ENCODE data around the gene RPS28.
"Not testable (repeated sequence)": the region's sequence is repeated elsewhere in the genome, so short reads cannot be mapped to it uniquely, and the experiment has no call there.

RPS28 gene

DNA sequence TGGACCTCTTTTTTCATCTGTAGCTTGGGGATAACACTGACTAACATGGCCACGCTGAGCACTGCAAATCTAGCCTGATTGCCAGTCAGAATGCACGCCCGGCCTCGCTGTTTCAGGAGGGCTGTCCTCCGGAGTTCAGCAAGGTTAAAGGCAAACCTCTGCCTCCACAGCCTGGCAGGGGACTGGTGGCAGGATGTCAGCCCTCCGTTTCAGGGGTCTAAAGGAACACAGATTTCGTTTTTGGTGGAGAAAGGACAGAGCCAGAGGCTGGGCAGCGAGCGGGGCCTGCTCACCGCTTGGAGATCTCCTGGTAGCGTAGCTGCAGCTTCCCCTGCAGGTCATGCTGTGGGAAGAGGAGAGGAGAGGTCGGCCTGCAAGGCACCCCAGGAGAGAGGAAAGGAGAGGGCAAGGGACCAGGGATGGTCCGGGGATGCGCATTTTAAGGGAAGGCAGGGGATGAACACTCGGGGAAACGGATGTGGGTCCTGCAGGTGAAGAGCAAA lies 681 bp upstream of the RPS28 start:
- DNase-seq: no peak

DNA sequence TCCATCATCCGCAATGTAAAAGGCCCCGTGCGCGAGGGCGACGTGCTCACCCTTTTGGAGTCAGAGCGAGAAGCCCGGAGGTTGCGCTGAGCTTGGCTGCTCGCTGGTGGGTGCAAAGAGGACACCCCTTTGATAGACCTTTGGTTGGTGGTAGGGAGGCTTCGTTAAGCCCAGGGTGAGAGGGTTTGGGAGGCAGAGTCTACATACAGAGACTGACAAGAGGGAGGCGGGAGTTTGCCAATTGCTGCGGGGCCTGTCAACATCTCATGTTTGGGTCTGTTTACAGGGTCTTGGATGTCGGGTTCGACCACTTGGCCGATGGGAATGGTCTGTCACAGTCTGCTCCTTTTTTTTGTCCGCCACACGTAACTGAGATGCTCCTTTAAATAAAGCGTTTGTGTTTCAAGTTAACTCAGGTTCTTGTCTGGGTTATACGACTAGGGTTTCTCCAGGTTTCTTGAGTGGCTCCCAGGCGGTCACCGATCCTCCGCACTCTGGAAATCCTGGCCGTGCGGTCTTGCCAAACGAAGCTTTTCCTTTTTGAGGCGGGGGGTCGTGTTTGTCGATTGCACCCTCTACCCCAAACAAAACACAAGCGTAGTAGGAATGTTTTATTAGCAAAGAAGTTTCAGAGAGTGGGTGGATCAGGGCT lies 816 bp downstream of the RPS28 start:
- no peak for DNase-seq

GRCh38 chr19:8322638-8322997 lies 1.3 kb downstream of the RPS28 start:
- no peak for DNase-seq

DNA sequence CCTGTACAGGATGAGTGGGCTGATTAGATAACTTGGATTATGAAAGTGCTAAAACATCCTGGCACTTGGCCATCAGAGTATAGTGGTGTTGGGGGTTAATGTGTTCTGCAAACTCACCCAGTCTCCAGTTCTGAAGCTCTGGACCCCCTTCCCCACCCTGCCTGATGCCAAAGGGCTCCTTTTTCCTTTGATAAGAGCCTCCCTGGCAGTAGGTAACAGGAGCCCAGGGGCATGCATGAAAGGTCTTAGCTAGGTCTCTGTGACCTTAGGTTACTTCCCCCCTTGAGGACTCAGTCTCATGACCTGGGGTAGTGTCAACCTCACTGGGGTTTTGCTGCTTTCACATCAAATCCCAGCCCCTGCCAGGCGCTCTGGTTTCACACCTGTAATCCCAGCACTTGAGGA lies 2.5 kb downstream of the RPS28 start:
- no peak for DNase-seq

DNA sequence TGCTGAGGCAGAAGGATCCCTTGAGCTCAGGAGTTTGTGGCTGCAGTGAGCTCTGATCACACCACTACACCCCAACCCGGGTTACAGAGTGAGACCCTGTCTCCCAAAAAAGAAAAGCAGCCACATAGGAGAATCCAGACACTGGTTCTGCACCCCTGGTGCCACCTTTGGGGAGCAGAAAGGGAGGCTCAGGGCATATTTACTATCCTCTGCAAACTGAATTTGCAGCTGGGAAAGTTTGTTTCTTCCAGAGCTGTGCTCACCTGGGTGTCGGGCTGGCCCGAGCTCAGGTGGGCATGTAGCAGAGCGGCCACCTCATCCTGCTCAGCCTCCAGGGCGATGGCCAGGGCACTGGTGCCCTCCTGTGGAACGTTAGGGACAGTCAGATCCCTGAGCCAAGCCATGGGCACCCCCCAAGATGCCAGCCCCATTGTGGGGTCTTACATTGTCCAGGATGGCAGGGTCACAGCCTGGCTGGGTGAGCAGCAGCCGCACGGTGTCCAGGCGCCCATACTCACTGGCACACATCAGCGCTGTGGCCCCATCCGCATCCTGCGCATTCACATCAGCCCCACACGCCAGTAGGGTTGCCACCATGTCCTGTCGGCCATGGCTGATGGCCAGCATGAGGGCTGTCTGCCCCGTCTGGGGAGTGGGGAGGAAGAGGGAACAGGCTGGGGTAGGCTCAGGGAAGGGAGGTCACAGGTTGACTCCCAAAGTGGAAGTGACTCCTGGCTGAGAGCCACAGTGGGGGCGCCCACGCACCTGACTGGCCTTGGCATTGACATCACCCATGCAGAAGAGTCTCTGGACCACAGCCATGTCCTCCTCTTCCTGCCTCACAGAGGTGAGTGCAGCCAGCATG lies 3.1 kb downstream of the RPS28 start:
- no peak for DNase-seq

DNA sequence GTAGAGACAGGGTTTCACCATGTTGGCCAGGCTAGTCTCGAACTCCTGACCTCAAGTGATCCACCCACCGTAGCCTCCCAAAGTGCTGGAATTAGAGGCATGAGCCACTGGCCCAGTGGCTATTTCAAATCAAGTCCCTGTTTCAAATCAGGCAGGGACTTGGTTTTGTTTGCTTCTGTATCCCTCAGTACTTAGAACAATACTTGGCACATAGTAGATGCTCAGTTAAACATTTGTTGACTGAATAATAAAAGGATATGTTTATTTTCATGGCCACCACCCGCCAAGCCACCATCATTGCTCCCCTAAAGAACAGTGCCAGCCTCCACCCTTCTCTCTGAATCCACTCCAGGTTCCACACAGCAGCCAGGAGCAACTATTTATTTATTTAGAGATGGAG lies 4.2 kb downstream of the RPS28 start:
- DNase-seq: no peak

DNA sequence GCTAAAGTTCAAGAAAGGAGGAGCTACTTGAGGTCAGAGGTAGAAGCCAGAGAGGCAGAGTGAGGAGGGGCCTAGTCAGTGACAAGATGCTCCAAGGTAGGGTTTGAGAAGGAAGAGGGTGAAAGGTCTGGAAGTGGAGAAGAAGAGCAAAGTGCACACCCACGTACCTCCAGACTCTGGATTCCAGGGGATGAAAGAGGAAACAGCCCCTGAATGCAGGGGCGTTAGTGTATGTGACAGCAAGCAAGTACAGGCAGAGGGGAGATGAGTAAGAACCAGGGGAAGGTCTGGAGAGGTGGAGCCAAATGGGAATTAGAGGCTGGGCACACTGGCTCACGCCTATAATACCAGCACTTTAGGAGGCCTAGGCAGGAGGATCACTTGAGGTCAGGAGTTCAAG lies 8.7 kb downstream of the RPS28 start:
- no peak for DNase-seq

DNA sequence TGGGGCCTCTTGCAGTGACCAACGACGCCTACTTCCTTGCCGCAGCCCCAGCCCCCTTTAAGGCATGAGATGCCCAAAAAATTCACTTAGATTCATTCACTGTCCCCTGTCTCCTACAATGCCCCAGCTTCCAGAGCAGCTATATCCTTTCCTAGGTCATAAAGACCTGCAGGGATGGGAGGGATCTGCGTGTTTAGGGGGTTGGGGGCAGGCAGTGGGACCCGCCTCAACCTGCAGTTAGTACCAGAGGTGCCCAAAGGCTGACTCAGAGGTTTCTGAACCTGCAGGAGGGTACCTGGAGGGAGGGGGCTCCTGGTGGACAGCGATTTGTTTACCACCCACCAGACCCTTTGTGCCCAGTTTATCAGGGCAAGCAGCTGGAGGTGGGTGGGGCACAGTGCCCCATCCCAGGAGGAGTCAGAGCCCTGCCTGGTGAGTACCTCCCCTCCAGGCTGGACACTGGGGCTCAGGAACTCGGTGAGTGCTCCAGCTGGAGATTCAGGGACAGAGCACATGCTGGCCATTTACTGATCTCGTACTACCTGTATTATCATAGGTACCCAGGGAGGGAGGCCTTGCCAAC lies 10.1 kb downstream of the RPS28 start:
- no peak for DNase-seq

DNA sequence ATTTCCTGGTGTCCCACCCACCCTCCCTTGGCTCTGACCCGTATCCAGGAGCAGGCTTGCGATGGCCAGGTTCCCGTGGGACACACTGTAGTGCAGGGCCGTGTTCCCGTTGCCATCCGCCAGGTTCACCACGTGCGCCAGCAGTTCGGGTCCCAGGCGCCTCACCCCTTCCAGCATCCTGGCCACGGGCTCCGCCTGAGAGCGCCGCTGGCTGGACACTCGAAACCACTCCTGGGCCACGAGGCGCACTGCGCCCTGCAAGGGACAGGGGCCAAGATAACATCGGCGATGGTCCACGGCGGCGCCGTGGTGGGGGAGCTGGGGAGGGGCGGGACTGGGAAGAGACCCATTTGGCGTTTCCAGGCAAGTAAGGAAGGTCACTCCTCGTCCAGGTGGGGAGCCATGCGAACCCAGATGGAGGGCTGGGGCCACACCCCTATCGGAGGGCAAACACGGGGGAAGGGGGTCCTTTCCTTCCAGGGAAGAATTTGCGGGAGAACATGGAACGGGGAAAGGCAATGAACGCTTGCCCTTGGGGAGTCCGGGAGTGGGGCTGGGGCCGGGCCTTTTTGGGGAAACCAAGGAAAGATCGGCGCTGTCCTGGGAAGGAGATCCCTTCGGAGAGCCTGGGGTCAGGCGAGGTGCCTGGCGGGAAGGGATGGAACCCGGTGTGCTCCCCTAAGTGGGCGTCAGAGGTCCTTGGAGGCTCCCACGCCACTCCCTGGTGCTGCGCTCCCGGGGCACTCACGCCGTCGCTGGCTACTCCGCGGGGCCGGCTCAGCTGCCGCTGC lies 11.9 kb downstream of the RPS28 start:
- DNase-seq: no peak

GRCh38 chr19:8333767-8334457 lies 12.6 kb downstream of the RPS28 start:
- DNase-seq: no peak

- DNase-seq: peak in 1 of 2 experiments; percentile 65
These were observed 13.4 kb downstream of the RPS28 start for GRCh38 chr19:8334458-8335342.

GRCh38 chr19:8335343-8336071 lies 14.2 kb downstream of the RPS28 start:
- no peak for DNase-seq

DNA sequence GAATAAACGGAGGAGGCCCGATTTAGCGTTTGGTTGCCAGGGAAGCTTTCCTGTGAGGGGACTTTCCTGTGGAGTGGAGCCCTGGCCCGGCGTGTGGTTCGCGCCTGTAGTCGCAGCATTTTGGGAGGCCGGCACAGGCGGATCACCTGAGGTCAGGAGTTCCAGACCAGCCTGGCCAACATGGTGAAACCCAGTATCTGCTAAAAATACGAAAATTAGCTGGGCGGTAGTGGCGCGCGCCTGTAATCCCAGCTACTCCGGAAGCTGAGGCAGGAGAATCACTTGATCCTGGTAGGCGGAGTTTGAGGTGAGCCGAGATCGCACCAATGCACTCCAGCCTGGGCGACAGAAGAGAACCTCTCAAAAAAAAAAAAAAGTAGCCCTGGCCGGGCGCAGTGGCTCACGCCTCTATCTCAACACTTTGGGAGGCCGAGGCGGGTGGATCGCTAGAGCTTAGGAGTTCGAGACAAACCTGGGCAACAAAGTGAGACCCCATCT lies 14.8 kb downstream of the RPS28 start:
- DNase-seq: no peak

DNA sequence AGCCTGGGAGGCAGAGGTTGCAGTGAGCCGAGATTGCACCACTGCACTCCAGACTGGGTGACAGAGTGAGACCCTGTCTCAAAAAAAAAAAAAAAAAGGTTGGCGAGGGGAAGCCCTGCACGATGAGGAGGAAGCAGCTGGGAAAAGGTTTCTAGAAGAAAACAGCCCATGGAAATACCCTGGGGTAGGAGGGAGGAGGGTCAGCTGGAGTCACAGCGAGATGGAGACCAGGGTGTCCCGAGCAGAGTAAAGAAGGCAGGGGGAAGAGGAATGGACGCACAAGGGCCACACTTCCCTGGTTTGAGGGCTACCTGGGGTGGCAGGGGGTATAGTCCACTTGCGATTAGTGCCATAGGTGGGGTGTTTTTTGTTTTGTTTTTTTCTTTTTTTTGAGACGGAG lies 15.4 kb downstream of the RPS28 start:
- DNase-seq: no peak

- DNase-seq: no peak
These were observed 16.4 kb downstream of the RPS28 start for GRCh38 chr19:8337728-8338127.

- DNase-seq: no peak
These were observed 17.5 kb downstream of the RPS28 start for GRCh38 chr19:8338835-8339234.

DNA sequence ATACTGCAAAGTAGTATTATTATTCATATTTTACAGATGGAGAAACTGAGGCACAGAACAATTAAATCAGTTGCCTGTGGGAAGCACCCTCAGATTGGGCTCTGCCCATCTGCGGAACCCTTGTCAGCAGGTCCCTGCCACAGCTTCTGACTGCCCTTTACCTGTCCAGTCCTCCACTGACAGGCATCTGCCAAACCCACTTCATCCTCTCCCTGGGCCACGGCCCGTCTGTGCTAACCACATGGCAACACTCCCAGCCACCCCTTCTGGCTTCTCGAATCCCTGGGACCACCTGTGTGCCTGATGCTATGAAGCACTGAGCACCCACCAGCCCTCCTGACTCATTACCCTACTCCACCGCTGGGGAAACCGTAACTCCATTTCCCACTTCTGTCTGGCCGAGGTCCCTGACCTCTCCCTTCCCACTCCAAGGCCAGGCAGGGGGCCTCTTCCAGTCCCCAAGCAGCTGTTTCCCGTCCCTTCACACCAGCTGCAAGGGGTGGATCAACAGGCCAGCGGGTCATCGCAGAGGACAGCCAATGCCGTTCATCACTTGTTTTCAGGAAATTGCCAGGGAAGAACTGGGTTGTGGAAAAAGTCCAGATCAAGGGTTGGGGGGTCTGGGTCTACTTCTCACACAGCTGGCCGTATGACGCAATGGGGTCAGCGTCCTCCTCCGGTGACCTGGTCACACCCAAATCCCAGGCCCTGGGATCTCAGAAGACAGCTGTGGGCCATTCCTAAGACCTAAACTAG lies 19.2 kb downstream of the RPS28 start:
- DNase-seq: no peak

GRCh38 chr19:8341504-8341903 lies 20.2 kb downstream of the RPS28 start:
- not testable (repeated sequence) for DNase-seq

- DNase-seq: no peak
These were observed 21.0 kb downstream of the RPS28 start for GRCh38 chr19:8342316-8342683.
